ENCODE results near the gene WDR45B. TPM values are rescaled to one million over a fixed set of nuclear protein-coding genes. Genes with fewer than 3 reads are reported as not detected.

Gene WDR45B
- total and polyA plus RNA-seq, 2 donors (not counting 1 experiment from before 2014, with no cell fraction given), result 54.3 to 72.7 TPM

DNA sequence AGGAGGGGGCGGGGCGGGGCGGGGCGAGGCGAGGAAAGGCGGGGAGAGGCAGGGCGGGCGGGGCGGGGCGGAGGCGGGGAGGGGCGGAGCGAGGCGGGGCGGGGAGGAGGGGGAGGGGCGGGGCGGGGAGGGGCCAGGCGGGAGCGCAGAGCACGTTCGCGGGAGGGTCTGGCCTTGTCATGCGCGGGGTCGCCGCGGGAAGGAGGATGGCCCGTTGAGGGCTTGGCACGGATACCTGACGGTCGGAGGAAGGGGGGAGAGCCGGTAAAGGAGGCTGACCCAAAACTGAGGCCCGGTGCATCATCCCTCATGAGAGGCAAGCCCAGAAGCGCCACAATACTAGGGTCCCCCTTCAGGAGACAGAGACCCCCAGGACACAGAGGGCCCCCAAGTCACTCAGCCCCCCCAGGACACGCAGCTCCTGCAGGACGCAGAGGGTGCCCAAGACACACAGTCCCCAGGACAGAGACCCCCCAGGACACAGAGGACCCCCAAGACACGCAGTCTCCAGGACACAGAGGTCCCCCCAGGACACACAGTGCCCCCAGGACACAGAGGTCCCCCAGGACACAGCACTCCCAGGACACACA, 593 bp upstream of the WDR45B start:
- H3K4me1 Mint-ChIP-seq, result peaks cover 23% of the 10 kb centered on the region
- H3K9ac ChIP-seq (ENCODE audit: low read length), result no peak overlapping the region
- peak overlapping the region in 1 of 2 donors; percentile 41 for H3K27ac ChIP-seq (ENCODE audit: low read length in 2 of 2)
- H3K79me2 ChIP-seq (ENCODE audit: control insufficient read depth, insufficient read depth, low read length), result peaks cover 36% of the 10 kb centered on the region
- intact Hi-C loops (cut with micrococcal nuclease), result loop anchor here (1.0 to 5.0 kb wide), 4 partner anchors 56 to 230 kb away; partner anchors contain the start of genes FN3KRP, HEXD, OGFOD3 and TBCD
- no peaks in the 10 kb centered on the region for H3K9me3 Mint-ChIP-seq (ENCODE audit: insufficient read depth)
- ChIA-PET CTCF (interaction anchor here (1.0 kb wide), 1 partner anchor 20 kb away, joined by 4 read pairs; no protein-coding TSS in a partner anchor), POLR2A (no interaction called here)
- H3K9me3 ChIP-seq (ENCODE audit: control extremely low read depth in 1 of 3, control insufficient read depth in 2 of 3, insufficient read depth in 1 of 3, low read length in 2 of 3), result no peaks in the 10 kb centered on the region
- H4K20me1 ChIP-seq (ENCODE audit: control insufficient read depth, insufficient read depth, low read length, poor library complexity, severe bottlenecking), result peaks cover 44% of the 10 kb centered on the region
- H3K4me2 ChIP-seq (replicated peaks; ENCODE audit: low read depth, low read length, poor library complexity, severe bottlenecking), result peak overlapping the region; percentile 69
- H3K4me3 ChIP-seq (ENCODE audit: control extremely low read depth in 1 of 5, extremely low read depth in 1 of 5, insufficient read depth in 1 of 5, low read depth in 2 of 5, low read length in 4 of 5), result peak overlapping the region in 3 of 5 experiments; percentile 25 to 44 (median 39)
- TF ChIP-seq EZH2 (IDR thresholded peaks at IDR 0.05; ENCODE audit: borderline replicate concordance, insufficient read depth, low read depth, low read length, poor library complexity, severe bottlenecking), result no peak
- TF ChIP-seq, protein P1, sequence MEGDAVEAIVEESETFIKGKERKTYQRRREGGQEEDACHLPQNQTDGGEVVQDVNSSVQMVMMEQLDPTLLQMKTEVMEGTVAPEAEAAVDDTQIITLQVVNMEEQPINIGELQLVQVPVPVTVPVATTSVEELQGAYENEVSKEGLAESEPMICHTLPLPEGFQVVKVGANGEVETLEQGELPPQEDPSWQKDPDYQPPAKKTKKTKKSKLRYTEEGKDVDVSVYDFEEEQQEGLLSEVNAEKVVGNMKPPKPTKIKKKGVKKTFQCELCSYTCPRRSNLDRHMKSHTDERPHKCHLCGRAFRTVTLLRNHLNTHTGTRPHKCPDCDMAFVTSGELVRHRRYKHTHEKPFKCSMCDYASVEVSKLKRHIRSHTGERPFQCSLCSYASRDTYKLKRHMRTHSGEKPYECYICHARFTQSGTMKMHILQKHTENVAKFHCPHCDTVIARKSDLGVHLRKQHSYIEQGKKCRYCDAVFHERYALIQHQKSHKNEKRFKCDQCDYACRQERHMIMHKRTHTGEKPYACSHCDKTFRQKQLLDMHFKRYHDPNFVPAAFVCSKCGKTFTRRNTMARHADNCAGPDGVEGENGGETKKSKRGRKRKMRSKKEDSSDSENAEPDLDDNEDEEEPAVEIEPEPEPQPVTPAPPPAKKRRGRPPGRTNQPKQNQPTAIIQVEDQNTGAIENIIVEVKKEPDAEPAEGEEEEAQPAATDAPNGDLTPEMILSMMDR (IDR thresholded peaks at IDR 0.05), result no peak
- peak; percentile 19 for ATAC-seq (ENCODE audit: low read depth)
- peak; percentile 76 for DNase-seq
- H3K4me3 Mint-ChIP-seq, result peak overlapping the region; percentile 68
- 9% methylated on average over 12 of the region's 37 CpGs for WGBS (ENCODE audit: insufficient coverage)
- H3K36me3 ChIP-seq (replicated peaks in 1 of 2; ENCODE audit: control extremely low read depth in 1 of 2, control insufficient read depth in 1 of 2, extremely low read depth in 1 of 2, insufficient read depth in 2 of 2, low read length in 1 of 2), result peaks cover 0 to 4% of the 10 kb centered on the region in 2 experiments
- H3K27me3 ChIP-seq (replicated peaks in 1 of 4; ENCODE audit: control extremely low read depth in 1 of 4, control insufficient read depth in 3 of 4, insufficient read depth in 4 of 4, low read length in 3 of 4), result no peaks in the 10 kb centered on the region
- H3K4me1 ChIP-seq (ENCODE audit: control insufficient read depth in 2 of 2, insufficient read depth in 2 of 2, low read length in 2 of 2), result peaks cover 15 to 20% of the 10 kb centered on the region in 2 donors
- peak overlapping the region; percentile 50 for H3K27ac Mint-ChIP-seq
- H3K27me3 Mint-ChIP-seq, result no peaks in the 10 kb centered on the region
- H2AFZ ChIP-seq (ENCODE audit: insufficient read depth, low read depth, low read length, poor library complexity, severe bottlenecking), result no peak overlapping the region

GRCh38 chr17:82647593-82648164, 565 bp downstream of the WDR45B start:
- WGBS (ENCODE audit: insufficient coverage), result under 1% methylated on average over 52 of the region's 54 CpGs
- Mint-ChIP-seq H3K27ac (peak overlapping the region; percentile 80), H3K4me1 (peaks cover 23% of the 10 kb centered on the region), H3K4me3 (peak overlapping the region; percentile 80), H3K9me3 (ENCODE audit: insufficient read depth) (no peaks in the 10 kb centered on the region), H3K27me3 (no peaks in the 10 kb centered on the region)
- Histone ChIP-seq H3K36me3 (replicated peaks in 1 of 2; ENCODE audit: control extremely low read depth in 1 of 2, control insufficient read depth in 1 of 2, extremely low read depth in 1 of 2, insufficient read depth in 2 of 2, low read length in 1 of 2) (peaks cover 2 to 15% of the 10 kb centered on the region in 2 experiments), H3K4me2 (replicated peaks; ENCODE audit: low read depth, low read length, poor library complexity, severe bottlenecking) (peak overlapping the region; percentile 93), H2AFZ (ENCODE audit: insufficient read depth, low read depth, low read length, poor library complexity, severe bottlenecking) (peak overlapping the region; percentile 48), H3K79me2 (ENCODE audit: control insufficient read depth, insufficient read depth, low read length) (peaks cover 48% of the 10 kb centered on the region), H3K9me3 (ENCODE audit: control extremely low read depth in 1 of 3, control insufficient read depth in 2 of 3, insufficient read depth in 1 of 3, low read length in 2 of 3) (no peaks in the 10 kb centered on the region), H4K20me1 (ENCODE audit: control insufficient read depth, insufficient read depth, low read length, poor library complexity, severe bottlenecking) (peaks cover 56% of the 10 kb centered on the region), H3K27ac (ENCODE audit: low read length in 2 of 2) (peak overlapping the region; percentile 83 to 89), H3K4me1 (ENCODE audit: control insufficient read depth in 2 of 2, insufficient read depth in 2 of 2, low read length in 2 of 2) (peaks cover 15 to 20% of the 10 kb centered on the region in 2 donors), H3K4me3 (ENCODE audit: control extremely low read depth in 1 of 5, extremely low read depth in 1 of 5, insufficient read depth in 1 of 5, low read depth in 2 of 5, low read length in 4 of 5) (peak overlapping the region; percentile 27 to 85 (median 75)), H3K27me3 (replicated peaks in 1 of 4; ENCODE audit: control extremely low read depth in 1 of 4, control insufficient read depth in 3 of 4, insufficient read depth in 4 of 4, low read length in 3 of 4) (no peaks in the 10 kb centered on the region), H3K9ac (ENCODE audit: low read length) (peak overlapping the region; percentile 70)
- intact Hi-C loops (cut with micrococcal nuclease), result loop anchor here (1.0 to 5.0 kb wide), 4 partner anchors 54 to 229 kb away; partner anchors contain the start of genes FN3KRP, HEXD, OGFOD3 and TBCD
- peak; percentile 72 for DNase-seq
- ChIA-PET CTCF (interaction anchor here (1.1 kb wide), 1 partner anchor 48 kb away, joined by 3 read pairs; no protein-coding TSS in a partner anchor), POLR2A (no interaction called here)
- TF ChIP-seq, protein P1 (IDR thresholded peaks at IDR 0.05), result no peak
- TF ChIP-seq EZH2 (IDR thresholded peaks at IDR 0.05; ENCODE audit: borderline replicate concordance, insufficient read depth, low read depth, low read length, poor library complexity, severe bottlenecking), result no peak
- ATAC-seq (ENCODE audit: low read depth), result peak; percentile 10
